ENCODE data around the gene GGT1.
"Not testable (repeated sequence)": the region's sequence is repeated elsewhere in the genome, so short reads cannot be mapped to it uniquely, and the experiment has no call there.

The GGT1 gene

DNA sequence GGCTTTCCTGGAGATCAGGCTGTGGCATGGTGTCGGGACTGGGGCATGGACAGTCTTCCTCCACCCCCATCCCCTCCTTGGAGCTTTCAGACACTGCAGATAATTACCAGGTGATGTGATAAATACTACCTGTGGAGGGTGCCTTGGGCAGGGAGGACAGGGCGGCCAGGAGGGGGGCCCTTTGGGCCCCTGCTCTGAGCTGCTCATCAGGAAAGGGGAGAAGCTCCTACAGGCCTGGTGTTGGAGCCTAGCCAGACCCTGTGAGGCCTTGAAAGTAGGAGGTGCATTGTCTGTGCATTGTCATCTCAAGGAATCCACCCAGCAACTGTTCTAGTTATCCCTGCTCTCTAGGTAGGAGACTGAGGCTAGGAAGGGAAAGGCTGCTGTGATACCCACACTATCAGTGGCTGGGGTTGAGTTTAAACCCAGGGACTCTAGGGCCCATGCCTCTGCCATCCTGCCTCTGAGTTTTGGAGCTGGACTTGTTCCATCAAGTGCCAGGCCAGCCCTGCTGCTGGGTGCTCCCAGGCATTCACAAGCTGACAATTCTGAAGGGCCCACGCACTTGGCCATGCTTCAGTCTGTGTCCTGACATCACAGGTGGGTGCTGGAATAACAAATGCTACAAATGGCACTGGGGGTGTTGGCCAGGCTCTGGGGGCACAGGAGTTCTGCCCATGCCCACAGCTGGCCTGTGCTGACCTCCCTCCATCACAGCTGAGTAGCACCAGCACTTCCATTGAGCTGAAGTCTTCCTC is 2.9 kb upstream of the GGT1 start:
- DNase-seq (ENCODE audit: low read depth), result not testable (repeated sequence)

- DNase-seq (ENCODE audit: low read depth), result no peak
Observed at GRCh38 chr22:24601217-24602104, 1.5 kb upstream of the GGT1 start.

DNA sequence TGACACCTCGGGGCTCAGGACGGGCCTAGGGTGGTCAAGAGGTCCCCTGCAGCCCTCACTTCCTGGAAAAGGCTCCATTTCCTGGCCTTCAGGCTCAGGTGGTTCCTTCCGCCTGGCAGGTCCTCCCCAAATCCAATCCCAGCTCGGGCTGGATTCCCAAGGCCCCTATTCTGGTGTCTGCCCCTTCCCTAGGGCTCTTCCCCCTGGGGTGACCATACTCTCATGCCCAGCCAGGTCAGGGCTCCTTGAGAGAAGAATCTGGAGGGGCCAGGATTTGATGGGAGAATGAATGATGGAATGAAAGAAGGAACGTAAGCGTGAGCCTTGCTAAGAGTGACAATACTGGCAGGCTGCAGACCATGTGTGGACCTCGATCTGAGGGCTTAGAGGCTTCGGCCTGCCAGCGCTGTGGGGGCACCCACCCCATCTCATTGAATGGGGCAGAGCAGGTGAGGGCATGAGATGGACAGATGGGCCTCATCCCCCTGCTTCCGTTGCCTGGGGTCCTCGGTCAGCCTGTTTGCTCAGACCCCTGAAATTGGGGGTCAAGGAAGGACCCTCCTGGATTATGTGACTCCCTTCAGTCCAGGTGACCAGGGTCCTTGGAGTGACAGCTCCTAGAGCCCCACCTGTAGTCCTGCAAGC is 766 bp upstream of the GGT1 start:
- not testable (repeated sequence) for DNase-seq (ENCODE audit: low read depth)

DNA sequence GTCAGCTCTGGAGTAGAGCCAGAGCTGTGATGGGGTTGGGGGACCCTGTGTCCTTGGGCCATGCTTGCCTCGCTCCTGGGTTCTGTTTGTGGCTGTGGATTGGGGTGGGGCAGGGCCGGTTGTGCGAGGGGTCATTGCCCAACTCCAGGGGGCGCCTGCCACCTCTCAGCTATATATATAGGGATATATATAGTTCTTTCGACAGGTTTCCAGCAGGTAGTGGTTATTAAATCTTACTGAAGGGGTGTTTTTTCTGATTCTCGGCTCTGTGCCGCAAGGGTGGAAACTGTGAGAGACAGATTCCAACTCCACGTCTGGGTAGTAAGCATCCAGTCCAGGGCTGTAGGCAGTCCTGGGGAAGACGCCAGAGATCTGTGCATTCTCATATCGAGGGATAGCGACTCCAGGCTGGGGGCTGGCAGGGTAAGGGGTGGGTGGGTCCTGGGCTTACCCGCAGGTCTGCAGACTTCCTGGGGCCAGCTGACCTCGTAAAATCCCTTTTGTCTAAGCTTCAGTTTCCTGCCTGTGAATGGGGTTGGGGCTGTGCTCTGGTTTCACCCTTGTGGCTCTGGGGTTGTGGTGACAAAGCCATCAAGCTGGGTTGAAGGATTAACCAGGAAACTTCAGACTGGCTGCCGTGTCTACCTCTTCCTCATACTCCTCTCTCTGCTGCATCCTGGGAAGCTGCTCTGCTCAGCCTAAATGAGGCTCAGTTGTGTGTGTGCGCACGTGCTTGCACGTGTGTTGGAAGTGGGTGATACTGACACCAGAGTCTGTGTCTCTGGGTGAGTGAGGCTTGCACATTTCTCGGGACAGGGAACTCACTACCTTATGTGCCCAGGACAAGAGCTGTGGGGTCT is 1.0 kb downstream of the GGT1 start:
- DNase-seq (ENCODE audit: low read depth), result not testable (repeated sequence)

- not testable (repeated sequence) for DNase-seq (ENCODE audit: low read depth)
Observed at GRCh38 chr22:24606340-24606739, 3.3 kb downstream of the GGT1 start.

DNA sequence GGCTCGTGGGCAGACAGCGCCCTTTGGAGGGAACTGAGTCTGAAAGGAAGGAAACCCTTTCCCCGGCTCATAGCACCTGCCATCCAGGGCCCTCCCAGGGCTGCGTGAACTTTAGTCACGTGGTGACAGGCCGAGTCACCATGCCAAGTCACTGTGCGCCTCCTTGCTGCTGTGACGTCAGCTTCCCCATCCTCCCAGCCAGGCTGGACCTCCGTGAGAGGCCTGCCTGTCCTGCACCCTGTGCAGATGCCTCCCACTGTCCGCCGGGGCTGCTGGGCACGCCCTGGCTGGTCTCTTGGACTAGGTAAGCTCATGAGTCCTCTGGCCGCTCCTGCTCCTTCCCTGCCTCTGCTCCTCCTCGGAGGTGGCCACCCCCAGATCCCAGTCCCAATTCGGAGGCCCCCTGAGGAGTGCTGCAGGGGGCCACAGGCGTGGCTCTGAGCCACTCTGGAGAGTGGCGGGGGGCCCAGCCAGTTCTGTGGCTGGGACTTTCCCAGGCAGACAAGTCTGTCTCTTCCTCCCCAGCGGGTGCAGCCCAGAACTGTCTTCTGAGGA is 4.5 kb downstream of the GGT1 start:
- not testable (repeated sequence) for DNase-seq (ENCODE audit: low read depth)

- DNase-seq (ENCODE audit: low read depth), result not testable (repeated sequence)
Observed at GRCh38 chr22:24608327-24608726, 5.3 kb downstream of the GGT1 start.

DNA sequence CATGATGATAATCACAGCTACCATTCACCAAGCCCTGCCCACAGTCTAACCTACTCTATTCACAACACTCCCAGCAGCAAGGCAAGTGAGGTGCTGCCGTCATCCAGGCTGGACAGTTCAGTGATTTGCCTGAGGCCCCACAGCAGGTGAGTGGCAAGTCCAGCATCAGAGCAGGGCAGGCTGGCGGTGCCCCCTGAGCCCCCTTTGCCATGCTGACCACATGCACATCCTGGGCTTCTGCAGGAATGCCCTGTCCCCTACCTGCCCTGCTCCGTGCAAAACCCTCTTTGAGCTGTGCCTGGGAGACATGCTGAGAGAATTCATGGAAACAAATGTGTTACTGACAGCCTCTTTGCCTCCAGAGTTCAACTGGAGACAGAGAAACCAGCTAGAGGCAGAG is 6.9 kb downstream of the GGT1 start:
- not testable (repeated sequence) for DNase-seq (ENCODE audit: low read depth)

DNA sequence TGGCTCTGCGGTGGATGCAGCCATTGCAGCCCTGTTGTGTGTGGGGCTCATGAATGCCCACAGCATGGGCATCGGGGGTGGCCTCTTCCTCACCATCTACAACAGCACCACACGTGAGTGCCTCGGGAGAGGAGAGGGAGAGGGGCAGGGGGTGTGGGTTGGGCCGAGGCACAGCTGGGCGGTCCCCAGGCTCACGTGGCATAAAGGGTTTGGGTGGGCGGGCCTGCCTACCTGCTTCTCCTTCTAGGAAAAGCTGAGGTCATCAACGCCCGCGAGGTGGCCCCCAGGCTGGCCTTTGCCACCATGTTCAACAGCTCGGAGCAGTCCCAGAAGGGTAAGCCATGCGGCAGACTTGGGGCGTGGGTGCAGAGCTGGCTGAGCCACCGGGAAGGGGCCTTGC is 11.8 kb downstream of the GGT1 start:
- not testable (repeated sequence) for DNase-seq (ENCODE audit: low read depth)

GRCh38 chr22:24621244-24621643 is 18.3 kb downstream of the GGT1 start:
- DNase-seq (ENCODE audit: low read depth), result not testable (repeated sequence)

- not testable (repeated sequence) for DNase-seq (ENCODE audit: low read depth)
Observed at GRCh38 chr22:24622596-24622995, 19.6 kb downstream of the GGT1 start.

- DNase-seq (ENCODE audit: low read depth), result not testable (repeated sequence)
Observed at GRCh38 chr22:24627911-24628310, 24.9 kb downstream of the GGT1 start.

GRCh38 chr22:24629069-24629468 is 26.1 kb downstream of the GGT1 start:
- DNase-seq (ENCODE audit: low read depth), result not testable (repeated sequence)

- DNase-seq (ENCODE audit: low read depth), result not testable (repeated sequence)
Observed at GRCh38 chr22:24630812-24631427, 27.9 kb downstream of the GGT1 start.

DNA sequence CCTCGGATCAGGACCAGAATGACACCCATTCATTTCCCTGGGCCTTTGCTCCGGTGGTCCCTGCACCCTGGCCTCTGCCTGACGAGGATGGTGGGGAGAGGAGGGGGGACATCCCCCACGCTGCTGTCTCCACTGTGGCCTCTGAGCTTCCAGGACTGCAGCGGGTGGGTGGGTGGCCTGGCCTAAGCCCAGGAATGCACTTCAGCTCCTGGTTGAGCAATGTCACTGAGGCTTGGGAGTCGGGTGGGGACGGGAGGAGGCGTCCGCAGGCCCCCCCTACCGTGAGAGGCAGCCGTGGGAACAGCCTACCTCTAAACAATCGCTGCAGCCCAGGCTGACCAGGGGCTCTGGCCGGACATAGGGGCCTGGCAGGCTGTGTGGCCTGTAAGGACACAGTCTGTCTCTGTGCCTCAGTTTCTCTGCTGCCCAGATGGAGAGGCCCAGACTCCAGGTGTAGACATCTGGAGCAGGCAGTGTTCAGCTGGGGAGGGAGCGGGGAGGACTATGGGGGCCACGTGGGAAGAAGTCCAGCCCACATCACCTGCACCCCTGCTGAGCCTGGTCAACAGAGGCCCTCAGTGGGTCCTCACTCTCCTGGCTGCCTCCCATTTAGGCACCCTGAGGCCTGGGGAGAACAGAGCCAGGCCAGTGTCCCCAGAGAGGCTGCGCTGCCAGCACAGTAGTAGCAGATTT is 28.6 kb downstream of the GGT1 start:
- DNase-seq (ENCODE audit: low read depth), result not testable (repeated sequence)

DNA sequence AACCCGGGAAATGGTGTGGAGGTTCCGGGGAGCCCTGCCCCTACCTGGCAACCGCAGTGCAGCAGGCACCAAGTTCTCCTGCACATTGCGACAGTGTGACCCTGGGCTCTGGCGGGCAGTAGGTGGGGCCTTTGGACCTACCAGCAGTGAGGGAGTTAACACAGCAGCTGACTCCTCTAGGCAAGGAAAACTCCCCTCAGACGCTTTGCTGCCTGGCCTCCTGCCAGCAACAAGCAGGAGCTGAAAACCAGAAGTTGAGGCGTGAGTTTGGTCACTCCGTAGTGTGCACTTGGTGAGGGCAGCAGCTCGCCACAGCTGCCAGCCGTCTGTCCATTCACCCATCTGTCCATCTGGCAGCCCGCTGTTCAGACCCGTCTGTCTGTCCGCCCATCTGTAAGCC is 29.6 kb downstream of the GGT1 start:
- not testable (repeated sequence) for DNase-seq (ENCODE audit: low read depth)

DNA sequence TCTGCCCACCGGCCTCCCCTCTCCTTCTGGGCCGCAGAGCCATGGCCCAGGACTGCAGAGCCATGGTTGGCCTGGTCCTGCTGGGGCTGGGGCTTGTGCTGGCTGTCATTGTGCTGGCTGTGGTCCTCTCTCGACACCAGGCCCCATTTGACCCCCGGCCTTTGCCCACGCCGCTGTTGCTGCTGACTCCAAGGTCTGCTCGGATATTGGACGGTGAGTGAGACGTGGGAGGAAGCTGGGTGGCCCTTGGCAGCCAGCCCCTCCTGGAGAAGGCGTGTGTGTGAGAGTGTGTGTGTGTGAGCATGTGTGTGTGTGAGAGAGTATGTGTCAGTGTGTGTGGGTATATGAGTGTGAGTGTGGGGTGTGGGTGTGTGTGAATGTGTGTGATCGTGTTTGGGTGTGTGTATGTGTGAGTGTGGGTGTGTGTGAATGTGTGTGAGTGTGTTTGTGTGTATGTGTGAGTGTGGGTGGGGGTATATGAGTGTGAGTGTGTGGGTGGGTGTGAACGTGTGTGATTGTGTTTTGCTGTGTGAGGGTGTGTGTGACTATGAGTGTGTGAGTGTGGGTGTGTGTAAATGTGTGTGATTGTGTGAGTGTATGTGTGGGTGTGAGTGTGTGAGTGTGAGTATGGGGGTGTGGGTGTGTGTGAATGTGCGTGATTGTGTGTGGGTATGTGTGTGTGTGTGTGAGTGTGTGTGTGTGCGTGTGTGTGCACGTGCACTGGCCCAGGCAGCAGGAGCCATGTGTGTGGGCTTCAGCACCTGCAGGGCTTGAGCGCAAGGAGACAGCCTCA is 30.4 kb downstream of the GGT1 start:
- DNase-seq (ENCODE audit: low read depth), result not testable (repeated sequence)

DNA sequence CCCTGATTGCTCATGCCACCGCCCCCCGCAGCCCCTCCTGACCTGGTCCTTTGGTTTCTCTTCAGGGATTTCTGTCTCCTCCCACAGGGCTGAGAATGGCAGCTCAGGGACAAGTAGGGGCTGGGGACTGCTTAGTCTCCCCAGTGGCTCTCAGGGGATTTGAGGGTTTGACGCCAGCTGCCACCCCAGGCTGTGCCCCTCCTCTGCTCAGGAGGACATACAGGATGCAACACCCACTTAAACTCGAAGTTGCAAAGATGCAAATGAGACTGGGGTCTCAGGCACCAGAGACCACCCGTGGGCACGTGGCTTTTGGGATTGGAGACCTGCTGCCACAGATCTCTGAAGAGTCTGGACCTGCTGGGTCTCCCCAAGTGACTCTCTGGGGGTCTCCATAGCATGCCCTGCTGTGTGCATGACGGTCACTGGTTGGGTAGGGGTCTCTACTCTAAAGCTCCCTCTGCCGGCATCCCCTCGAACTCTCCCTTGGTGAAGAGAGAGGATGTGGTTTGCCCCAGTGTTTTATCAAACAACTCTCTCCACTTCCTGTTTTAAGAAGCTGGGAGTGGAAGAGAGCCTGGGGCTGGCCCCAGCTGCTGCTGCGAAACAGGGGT is 31.9 kb downstream of the GGT1 start:
- not testable (repeated sequence) for DNase-seq (ENCODE audit: low read depth)

DNA sequence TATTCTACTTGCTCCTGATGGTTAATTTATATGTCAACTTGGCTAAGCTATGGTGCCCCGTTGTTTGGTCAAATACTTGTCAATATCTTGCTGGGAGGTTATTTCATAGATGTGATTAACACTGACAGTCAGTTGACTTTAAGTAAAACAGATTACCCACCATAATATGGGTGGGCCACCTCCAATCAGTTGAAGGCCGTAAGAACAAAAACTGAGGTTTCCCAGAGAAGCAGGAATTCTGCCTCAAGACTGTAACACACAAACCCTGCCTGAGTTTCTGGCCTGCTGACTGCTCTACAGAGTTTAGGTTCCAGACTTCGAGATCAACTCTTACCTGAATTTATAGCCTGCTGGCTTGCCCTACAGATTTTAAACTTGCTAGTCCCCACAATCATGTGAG is 33.5 kb downstream of the GGT1 start:
- DNase-seq (ENCODE audit: low read depth), result not testable (repeated sequence)
